GM12865 (cell line): ENCODE data around the gene SARS1.

Experiments used
- DNase-seq: peaks from one replicate; pipeline ENCODE4 v3.0.0; 2010; ENCODE audit warnings: low read depth
- H3K4me3 ChIP-seq: 2 replicates; pipeline ENCODE4 v1.5.1; 2011; ENCODE audit warnings: mild to moderate bottlenecking, low read depth, low read length, control low read depth
- CTCF ChIP-seq: IDR thresholded peaks from 2 replicates; pipeline ENCODE4 v1.5.1; 2011; ENCODE audit warnings: low read length, control low read depth, low read depth, inconsistent platforms; ENCODE audit not compliant: insufficient read depth; ENCODE audit errors: missing control alignments

Gene SARS1

GRCh38 chr1:109204484-109204883 is 9.2 kb upstream of the SARS1 start:
- no peak for TF ChIP-seq CTCF
- DNase-seq: no peak

GRCh38 chr1:109206339-109206738 is 7.4 kb upstream of the SARS1 start:
- DNase-seq: no peak
- H3K4me3 ChIP-seq: no peak overlapping the region
- no peak for TF ChIP-seq CTCF

More at GRCh38 chr1:109204484-109204883, 9.2 kb upstream of the SARS1 start:
- H3K4me3 ChIP-seq: no peak overlapping the region

- H3K4me3 ChIP-seq: no peak overlapping the region
Observed at GRCh38 chr1:109207467-109208103, 6.1 kb upstream of the SARS1 start.

GRCh38 chr1:109208394-109208793 is 5.3 kb upstream of the SARS1 start:
- no peak for TF ChIP-seq CTCF
- H3K4me3 ChIP-seq: no peak overlapping the region
- DNase-seq: no peak

More at GRCh38 chr1:109207467-109208103, 6.1 kb upstream of the SARS1 start:
- DNase-seq: no peak
- no peak for TF ChIP-seq CTCF

- H3K4me3 ChIP-seq: no peak overlapping the region
- DNase-seq: no peak
- no peak for TF ChIP-seq CTCF
Observed at GRCh38 chr1:109208836-109209463, 4.8 kb upstream of the SARS1 start.

GRCh38 chr1:109210058-109210457 is 3.7 kb upstream of the SARS1 start:
- DNase-seq: no peak
- H3K4me3 ChIP-seq: no peak overlapping the region
- no peak for TF ChIP-seq CTCF

- TF ChIP-seq CTCF: no peak
- DNase-seq: no peak
- peak overlapping the region; percentile 38 for H3K4me3 ChIP-seq
Observed at GRCh38 chr1:109213345-109213823, 334 bp upstream of the SARS1 start.
